ENCODE results near the gene ZFPM1. TPM values are rescaled to one million over a fixed set of nuclear protein-coding genes. Genes with fewer than 3 reads are reported as not detected.

ZFPM1 gene
- total RNA-seq, 1 experiment from 2014 or later = 0.75 TPM

- Histone ChIP-seq H4K20me1 (ENCODE audit: insufficient read depth, low read depth, low read length) (no peaks in the 10 kb centered on the region), H3K9me3 (ENCODE audit: low read length) (no peaks in the 10 kb centered on the region), H3K36me3 (ENCODE audit: insufficient read depth, low read length) (no peaks in the 10 kb centered on the region), H3K27me3 (ENCODE audit: low read length) (no peaks in the 10 kb centered on the region), H3K9me2 (replicated peaks; ENCODE audit: insufficient read depth, low read length) (no peaks in the 10 kb centered on the region), H3K27ac (ENCODE audit: low read length) (no peak overlapping the region), H3K79me2 (ENCODE audit: low read length) (no peaks in the 10 kb centered on the region), H3K4me2 (ENCODE audit: low read depth, low read length, poor library complexity, severe bottlenecking) (no peak overlapping the region), H2AFZ (ENCODE audit: low read length) (no peak overlapping the region), H3K9ac (ENCODE audit: low read length) (no peak overlapping the region), H3K4me3 (ENCODE audit: low read length) (no peak overlapping the region), H3K4me1 (ENCODE audit: low read length) (no peaks in the 10 kb centered on the region)
- no peak for DNase-seq
Observed at GRCh38 chr16:88548985-88549384, 95.9 kb downstream of the ZFPM1 start.

GRCh38 chr16:88549671-88550245 is 96.7 kb downstream of the ZFPM1 start:
- DNase-seq = no peak
- H2AFZ ChIP-seq (ENCODE audit: low read length) = no peak overlapping the region
- H3K79me2 ChIP-seq (ENCODE audit: low read length) = no peaks in the 10 kb centered on the region
- no peaks in the 10 kb centered on the region for H3K36me3 ChIP-seq (ENCODE audit: insufficient read depth, low read length)
- no peaks in the 10 kb centered on the region for H3K9me3 ChIP-seq (ENCODE audit: low read length)
- no peak overlapping the region for H3K9ac ChIP-seq (ENCODE audit: low read length)
- no peaks in the 10 kb centered on the region for H4K20me1 ChIP-seq (ENCODE audit: insufficient read depth, low read depth, low read length)
- no peaks in the 10 kb centered on the region for H3K4me1 ChIP-seq (ENCODE audit: low read length)
- H3K27ac ChIP-seq (ENCODE audit: low read length) = no peak overlapping the region
- H3K4me3 ChIP-seq (ENCODE audit: low read length) = no peak overlapping the region
- no peaks in the 10 kb centered on the region for H3K27me3 ChIP-seq (ENCODE audit: low read length)
- H3K4me2 ChIP-seq (ENCODE audit: low read depth, low read length, poor library complexity, severe bottlenecking) = no peak overlapping the region
- H3K9me2 ChIP-seq (replicated peaks; ENCODE audit: insufficient read depth, low read length) = no peaks in the 10 kb centered on the region

DNA sequence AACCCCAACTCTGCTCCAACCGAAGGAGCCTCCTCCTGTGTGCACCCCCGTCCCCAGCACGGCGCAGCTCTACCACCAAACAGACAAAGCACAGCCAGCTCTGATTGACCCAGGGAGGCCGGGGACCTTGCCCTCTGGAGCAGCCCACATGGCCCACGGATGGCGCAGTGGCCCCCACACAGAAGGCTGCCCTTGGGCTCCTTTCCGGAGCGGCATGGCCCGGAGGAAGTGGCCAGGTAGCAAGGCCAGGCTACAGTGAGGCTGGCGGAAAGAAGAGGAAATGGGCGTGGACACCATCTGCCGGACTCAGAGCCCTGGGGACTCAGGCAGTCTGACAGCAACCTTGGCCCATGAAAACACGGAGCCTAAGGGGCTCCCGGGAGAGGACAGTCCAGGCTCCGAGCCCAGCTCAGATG is 97.2 kb downstream of the ZFPM1 start:
- Histone ChIP-seq H3K4me3 (ENCODE audit: low read length) (no peak overlapping the region), H3K36me3 (ENCODE audit: insufficient read depth, low read length) (no peaks in the 10 kb centered on the region), H3K9me3 (ENCODE audit: low read length) (no peaks in the 10 kb centered on the region), H3K9me2 (replicated peaks; ENCODE audit: insufficient read depth, low read length) (no peaks in the 10 kb centered on the region), H3K9ac (ENCODE audit: low read length) (no peak overlapping the region), H3K79me2 (ENCODE audit: low read length) (no peaks in the 10 kb centered on the region), H2AFZ (ENCODE audit: low read length) (no peak overlapping the region), H3K4me2 (ENCODE audit: low read depth, low read length, poor library complexity, severe bottlenecking) (no peak overlapping the region), H3K27ac (ENCODE audit: low read length) (no peak overlapping the region), H3K27me3 (ENCODE audit: low read length) (no peaks in the 10 kb centered on the region), H3K4me1 (ENCODE audit: low read length) (no peaks in the 10 kb centered on the region), H4K20me1 (ENCODE audit: insufficient read depth, low read depth, low read length) (no peaks in the 10 kb centered on the region)
- DNase-seq = no peak

- no peak overlapping the region for H3K9ac ChIP-seq (ENCODE audit: low read length)
- no peaks in the 10 kb centered on the region for H3K9me2 ChIP-seq (replicated peaks; ENCODE audit: insufficient read depth, low read length)
- DNase-seq = no peak
- H3K9me3 ChIP-seq (ENCODE audit: low read length) = no peaks in the 10 kb centered on the region
- no peaks in the 10 kb centered on the region for H3K27me3 ChIP-seq (ENCODE audit: low read length)
- H3K79me2 ChIP-seq (ENCODE audit: low read length) = no peaks in the 10 kb centered on the region
- no peaks in the 10 kb centered on the region for H4K20me1 ChIP-seq (ENCODE audit: insufficient read depth, low read depth, low read length)
- no peak overlapping the region for H3K4me2 ChIP-seq (ENCODE audit: low read depth, low read length, poor library complexity, severe bottlenecking)
- no peak overlapping the region for H3K27ac ChIP-seq (ENCODE audit: low read length)
- no peaks in the 10 kb centered on the region for H3K36me3 ChIP-seq (ENCODE audit: insufficient read depth, low read length)
- no peaks in the 10 kb centered on the region for H3K4me1 ChIP-seq (ENCODE audit: low read length)
- no peak overlapping the region for H3K4me3 ChIP-seq (ENCODE audit: low read length)
- no peak overlapping the region for H2AFZ ChIP-seq (ENCODE audit: low read length)
Observed at GRCh38 chr16:88552166-88552565, 99.1 kb downstream of the ZFPM1 start.

DNA sequence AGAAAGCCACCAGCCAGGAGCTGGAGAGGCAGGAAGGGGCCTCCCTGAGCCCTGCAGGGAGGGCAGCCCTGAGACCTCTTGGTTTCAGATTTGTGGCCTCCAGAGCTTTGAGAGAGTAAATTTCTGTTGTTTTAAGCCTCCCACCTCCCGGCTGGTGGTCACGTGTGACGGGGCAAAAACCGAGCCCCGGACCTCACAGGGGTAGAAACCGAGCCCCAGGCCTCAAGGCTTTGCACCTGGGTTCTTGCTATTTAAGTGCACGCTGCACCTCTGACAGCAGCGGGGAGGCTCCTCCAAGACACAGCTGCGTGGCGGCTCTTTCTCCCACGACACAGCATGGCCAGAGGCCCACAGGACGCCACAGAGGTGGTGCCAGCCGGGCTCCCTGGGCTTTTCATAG is 99.7 kb downstream of the ZFPM1 start:
- no peak overlapping the region for H3K27ac ChIP-seq (ENCODE audit: low read length)

GRCh38 chr16:88553739-88554138 is 100.7 kb downstream of the ZFPM1 start:
- Histone ChIP-seq H3K27ac (ENCODE audit: low read length) (no peak overlapping the region), H4K20me1 (ENCODE audit: insufficient read depth, low read depth, low read length) (no peaks in the 10 kb centered on the region), H3K79me2 (ENCODE audit: low read length) (no peaks in the 10 kb centered on the region), H2AFZ (ENCODE audit: low read length) (no peak overlapping the region), H3K36me3 (ENCODE audit: insufficient read depth, low read length) (no peaks in the 10 kb centered on the region), H3K4me1 (ENCODE audit: low read length) (no peaks in the 10 kb centered on the region), H3K9ac (ENCODE audit: low read length) (no peak overlapping the region), H3K4me2 (ENCODE audit: low read depth, low read length, poor library complexity, severe bottlenecking) (no peak overlapping the region), H3K9me3 (ENCODE audit: low read length) (no peaks in the 10 kb centered on the region), H3K27me3 (ENCODE audit: low read length) (no peaks in the 10 kb centered on the region), H3K4me3 (ENCODE audit: low read length) (no peak overlapping the region), H3K9me2 (replicated peaks; ENCODE audit: insufficient read depth, low read length) (no peaks in the 10 kb centered on the region)
- DNase-seq = no peak

More for the DNA sequence above, 99.7 kb downstream of the ZFPM1 start:
- Histone ChIP-seq H3K9me3 (ENCODE audit: low read length) (no peaks in the 10 kb centered on the region), H3K9me2 (replicated peaks; ENCODE audit: insufficient read depth, low read length) (no peaks in the 10 kb centered on the region), H4K20me1 (ENCODE audit: insufficient read depth, low read depth, low read length) (no peaks in the 10 kb centered on the region), H3K4me1 (ENCODE audit: low read length) (no peaks in the 10 kb centered on the region), H2AFZ (ENCODE audit: low read length) (no peak overlapping the region), H3K27me3 (ENCODE audit: low read length) (no peaks in the 10 kb centered on the region), H3K9ac (ENCODE audit: low read length) (no peak overlapping the region), H3K4me2 (ENCODE audit: low read depth, low read length, poor library complexity, severe bottlenecking) (no peak overlapping the region), H3K4me3 (ENCODE audit: low read length) (no peak overlapping the region), H3K36me3 (ENCODE audit: insufficient read depth, low read length) (no peaks in the 10 kb centered on the region), H3K79me2 (ENCODE audit: low read length) (no peaks in the 10 kb centered on the region)
- no peak for DNase-seq

- Histone ChIP-seq H3K27me3 (ENCODE audit: low read length) (no peaks in the 10 kb centered on the region), H3K36me3 (ENCODE audit: insufficient read depth, low read length) (no peaks in the 10 kb centered on the region), H4K20me1 (ENCODE audit: insufficient read depth, low read depth, low read length) (no peaks in the 10 kb centered on the region), H3K9me3 (ENCODE audit: low read length) (no peaks in the 10 kb centered on the region), H3K27ac (ENCODE audit: low read length) (no peak overlapping the region), H3K4me1 (ENCODE audit: low read length) (no peaks in the 10 kb centered on the region), H3K4me3 (ENCODE audit: low read length) (no peak overlapping the region), H3K9ac (ENCODE audit: low read length) (no peak overlapping the region), H3K79me2 (ENCODE audit: low read length) (no peaks in the 10 kb centered on the region), H3K9me2 (replicated peaks; ENCODE audit: insufficient read depth, low read length) (no peaks in the 10 kb centered on the region), H2AFZ (ENCODE audit: low read length) (no peak overlapping the region), H3K4me2 (ENCODE audit: low read depth, low read length, poor library complexity, severe bottlenecking) (no peak overlapping the region)
- DNase-seq = no peak
Observed at GRCh38 chr16:88554711-88555264, 101.7 kb downstream of the ZFPM1 start.

DNA sequence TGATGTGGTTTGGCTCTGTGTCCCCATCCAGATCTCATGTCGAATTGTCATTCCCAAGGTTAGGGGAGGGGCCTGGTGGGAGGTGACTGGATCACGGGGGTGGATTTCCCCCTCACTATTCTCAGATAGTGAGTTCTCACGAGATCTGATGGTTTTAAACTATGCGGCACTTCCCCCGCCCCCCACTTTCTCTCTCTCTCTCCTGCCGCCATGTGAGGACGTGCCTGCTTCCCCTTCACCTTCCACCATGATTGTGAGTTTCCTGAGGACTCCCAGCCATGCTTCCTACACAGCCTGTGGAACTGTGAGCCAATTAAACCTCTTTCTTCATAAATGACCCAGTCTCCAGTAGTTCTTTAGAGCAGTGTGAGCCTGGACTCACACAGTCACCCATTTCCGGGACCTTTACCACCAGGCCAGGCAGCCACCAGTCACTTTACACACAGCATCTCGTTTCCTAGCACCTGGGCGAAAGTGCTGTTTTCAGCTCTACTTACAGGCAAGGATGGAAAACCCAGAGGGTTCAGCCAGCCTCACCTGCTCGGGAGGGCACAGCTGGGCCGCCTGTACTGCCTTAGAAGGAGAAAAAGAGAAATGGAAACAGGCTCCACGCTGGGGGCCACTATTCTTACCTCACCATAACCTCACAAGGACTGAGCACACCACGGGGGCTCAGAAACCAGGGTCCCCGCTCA is 103.4 kb downstream of the ZFPM1 start:
- Histone ChIP-seq H3K4me3 (ENCODE audit: low read length) (no peak overlapping the region), H3K4me2 (ENCODE audit: low read depth, low read length, poor library complexity, severe bottlenecking) (no peak overlapping the region), H3K27me3 (ENCODE audit: low read length) (no peaks in the 10 kb centered on the region), H4K20me1 (ENCODE audit: insufficient read depth, low read depth, low read length) (peaks cover 3% of the 10 kb centered on the region; the same call in 1 of the 2 replicates), H3K9me2 (replicated peaks; ENCODE audit: insufficient read depth, low read length) (no peaks in the 10 kb centered on the region), H3K79me2 (ENCODE audit: low read length) (no peaks in the 10 kb centered on the region), H3K4me1 (ENCODE audit: low read length) (no peaks in the 10 kb centered on the region), H3K9ac (ENCODE audit: low read length) (no peak overlapping the region), H3K9me3 (ENCODE audit: low read length) (no peaks in the 10 kb centered on the region), H2AFZ (ENCODE audit: low read length) (no peak overlapping the region), H3K36me3 (ENCODE audit: insufficient read depth, low read length) (no peaks in the 10 kb centered on the region), H3K27ac (ENCODE audit: low read length) (no peak overlapping the region)
- DNase-seq = no peak

Data from Karpas-422 (cell line).